ENCODE measurements around the gene GPC5. TPM values are rescaled to one million over a fixed set of nuclear protein-coding genes. Genes with fewer than 3 reads are reported as not detected.

GPC5 gene
- total RNA-seq, 1 donor from 2014 or later = 10.2 TPM

GRCh38 chr13:91454666-91455065, 56.2 kb downstream of the GPC5 start:
- Mint-ChIP-seq H3K27me3 (ENCODE audit: unreplicated experiment) (no peaks in the 10 kb centered on the region), H3K27ac (ENCODE audit: unreplicated experiment) (no peak overlapping the region), H3K4me1 (ENCODE audit: low read depth, unreplicated experiment) (peaks cover 2% of the 10 kb centered on the region), H3K4me3 (ENCODE audit: unreplicated experiment) (no peak overlapping the region), H3K9me3 (ENCODE audit: unreplicated experiment) (no peaks in the 10 kb centered on the region), H3K36me3 (ENCODE audit: unreplicated experiment) (no peaks in the 10 kb centered on the region)
- DNase-seq = no peak
- TF ChIP-seq, protein P1, sequence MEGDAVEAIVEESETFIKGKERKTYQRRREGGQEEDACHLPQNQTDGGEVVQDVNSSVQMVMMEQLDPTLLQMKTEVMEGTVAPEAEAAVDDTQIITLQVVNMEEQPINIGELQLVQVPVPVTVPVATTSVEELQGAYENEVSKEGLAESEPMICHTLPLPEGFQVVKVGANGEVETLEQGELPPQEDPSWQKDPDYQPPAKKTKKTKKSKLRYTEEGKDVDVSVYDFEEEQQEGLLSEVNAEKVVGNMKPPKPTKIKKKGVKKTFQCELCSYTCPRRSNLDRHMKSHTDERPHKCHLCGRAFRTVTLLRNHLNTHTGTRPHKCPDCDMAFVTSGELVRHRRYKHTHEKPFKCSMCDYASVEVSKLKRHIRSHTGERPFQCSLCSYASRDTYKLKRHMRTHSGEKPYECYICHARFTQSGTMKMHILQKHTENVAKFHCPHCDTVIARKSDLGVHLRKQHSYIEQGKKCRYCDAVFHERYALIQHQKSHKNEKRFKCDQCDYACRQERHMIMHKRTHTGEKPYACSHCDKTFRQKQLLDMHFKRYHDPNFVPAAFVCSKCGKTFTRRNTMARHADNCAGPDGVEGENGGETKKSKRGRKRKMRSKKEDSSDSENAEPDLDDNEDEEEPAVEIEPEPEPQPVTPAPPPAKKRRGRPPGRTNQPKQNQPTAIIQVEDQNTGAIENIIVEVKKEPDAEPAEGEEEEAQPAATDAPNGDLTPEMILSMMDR (IDR thresholded peaks at IDR 0.05; ENCODE audit: partially characterized antibody, unreplicated experiment) = no peak

GRCh38 chr13:91456837-91457236, 58.4 kb downstream of the GPC5 start:
- H3K27me3 Mint-ChIP-seq (ENCODE audit: unreplicated experiment) = no peaks in the 10 kb centered on the region
- H3K36me3 Mint-ChIP-seq (ENCODE audit: unreplicated experiment) = no peaks in the 10 kb centered on the region
- no peak overlapping the region for H3K4me3 Mint-ChIP-seq (ENCODE audit: unreplicated experiment)
- peaks cover 2% of the 10 kb centered on the region for H3K4me1 Mint-ChIP-seq (ENCODE audit: low read depth, unreplicated experiment)
- no peak overlapping the region for H3K27ac Mint-ChIP-seq (ENCODE audit: unreplicated experiment)
- no peak for DNase-seq
- H3K9me3 Mint-ChIP-seq (ENCODE audit: unreplicated experiment) = no peaks in the 10 kb centered on the region
- TF ChIP-seq, protein P1 (IDR thresholded peaks at IDR 0.05; ENCODE audit: partially characterized antibody, unreplicated experiment) = no peak

DNA sequence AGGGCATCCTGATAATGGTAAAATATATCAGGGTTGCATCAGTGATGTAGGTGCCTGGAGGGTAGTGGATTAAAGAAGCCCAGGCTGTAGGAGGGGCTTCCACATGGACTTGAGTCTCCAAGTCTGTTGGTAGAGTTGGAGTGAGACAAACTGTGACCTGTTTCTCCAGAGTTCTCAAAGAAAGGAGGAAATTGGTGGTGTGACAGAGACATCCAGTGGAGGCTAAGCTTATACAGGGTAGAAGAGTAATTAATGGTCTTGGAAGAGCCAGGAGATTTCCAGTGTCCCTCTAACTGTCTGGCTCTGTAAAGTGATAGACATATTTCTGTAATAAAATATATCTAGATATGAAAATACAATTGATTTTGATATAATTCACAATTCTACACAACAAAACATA, 61.1 kb downstream of the GPC5 start:
- Mint-ChIP-seq H3K27me3 (ENCODE audit: unreplicated experiment) (no peaks in the 10 kb centered on the region), H3K4me1 (ENCODE audit: low read depth, unreplicated experiment) (peaks cover 2% of the 10 kb centered on the region), H3K4me3 (ENCODE audit: unreplicated experiment) (no peak overlapping the region), H3K9me3 (ENCODE audit: unreplicated experiment) (no peaks in the 10 kb centered on the region), H3K27ac (ENCODE audit: unreplicated experiment) (no peak overlapping the region), H3K36me3 (ENCODE audit: unreplicated experiment) (no peaks in the 10 kb centered on the region)
- DNase-seq = no peak
- TF ChIP-seq, protein P1 (IDR thresholded peaks at IDR 0.05; ENCODE audit: partially characterized antibody, unreplicated experiment) = no peak

DNA sequence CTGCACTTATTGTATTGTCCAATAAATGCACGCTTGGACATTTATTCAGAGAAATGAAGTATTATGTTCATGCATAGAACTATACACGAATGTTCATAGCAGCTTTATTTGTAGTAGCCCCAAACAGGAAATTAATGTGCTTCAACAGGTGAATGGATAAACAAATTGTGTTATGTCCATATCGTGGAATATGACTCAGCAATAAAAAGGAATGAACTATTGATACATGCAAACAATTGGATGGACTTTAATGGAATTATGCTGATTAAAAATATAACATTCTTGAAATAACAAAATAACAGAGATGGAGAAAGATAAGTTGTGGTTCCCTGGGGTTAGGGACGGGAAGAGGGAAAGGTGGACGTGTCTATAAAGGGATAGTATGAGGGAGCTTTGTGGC, 65.9 kb downstream of the GPC5 start:
- no peak for DNase-seq
- no peaks in the 10 kb centered on the region for H3K9me3 Mint-ChIP-seq (ENCODE audit: unreplicated experiment)
- TF ChIP-seq, protein P1 (IDR thresholded peaks at IDR 0.05; ENCODE audit: partially characterized antibody, unreplicated experiment) = no peak
- no peak overlapping the region for H3K27ac Mint-ChIP-seq (ENCODE audit: unreplicated experiment)
- H3K4me1 Mint-ChIP-seq (ENCODE audit: low read depth, unreplicated experiment) = no peaks in the 10 kb centered on the region
- no peaks in the 10 kb centered on the region for H3K27me3 Mint-ChIP-seq (ENCODE audit: unreplicated experiment)
- H3K36me3 Mint-ChIP-seq (ENCODE audit: unreplicated experiment) = no peaks in the 10 kb centered on the region
- H3K4me3 Mint-ChIP-seq (ENCODE audit: unreplicated experiment) = no peak overlapping the region

GRCh38 chr13:91467236-91467635, 68.8 kb downstream of the GPC5 start:
- no peaks in the 10 kb centered on the region for H3K9me3 Mint-ChIP-seq (ENCODE audit: unreplicated experiment)
- H3K4me3 Mint-ChIP-seq (ENCODE audit: unreplicated experiment) = no peak overlapping the region
- H3K4me1 Mint-ChIP-seq (ENCODE audit: low read depth, unreplicated experiment) = no peaks in the 10 kb centered on the region
- H3K36me3 Mint-ChIP-seq (ENCODE audit: unreplicated experiment) = no peaks in the 10 kb centered on the region
- DNase-seq = no peak
- H3K27ac Mint-ChIP-seq (ENCODE audit: unreplicated experiment) = no peak overlapping the region
- TF ChIP-seq, protein P1 (IDR thresholded peaks at IDR 0.05; ENCODE audit: partially characterized antibody, unreplicated experiment) = no peak
- H3K27me3 Mint-ChIP-seq (ENCODE audit: unreplicated experiment) = no peaks in the 10 kb centered on the region

Data from glutamatergic neuron (in vitro differentiated cells).